ENCODE measurements around the gene PLD1. TPM values are rescaled to one million over a fixed set of nuclear protein-coding genes. Genes with fewer than 3 reads are reported as not detected.
A peak's percentile ranks its signal among the peaks of the same experiment; 100 is the strongest.
"Not testable (repeated sequence)": the region's sequence is repeated elsewhere in the genome, so short reads cannot be mapped to it uniquely, and the experiment has no call there.

The PLD1 gene
- total and polyA plus RNA-seq, 11 donors: 12.3 to 106 (median 61.0) TPM

GRCh38 chr3:171640520-171641412, 169.5 kb downstream of the PLD1 start:
- H3K27ac ChIP-seq: peak overlapping the region in 11 of 12 donors; percentile 2 to 67 (median 48)
- peak in 3 of 4 donors; percentile 76 to 79 (median 77) for ATAC-seq

GRCh38 chr3:171636666-171637065, 173.6 kb downstream of the PLD1 start:
- H3K27ac ChIP-seq: no peak overlapping the region
- no peak for TF ChIP-seq POLR2A (IDR thresholded peaks at IDR 0.05)
- no peak for TF ChIP-seq CTCF (IDR thresholded peaks at IDR 0.05)
- ATAC-seq (no peak), DNase-seq (no peak)
- peaks cover 0 to 37% (median 11%) of the 10 kb centered on the region in 9 donors for H3K36me3 ChIP-seq
- no peak overlapping the region for H3K4me3 ChIP-seq
- intact Hi-C loops (cut with DNase I): no loop called here
- 85 to 91% (median 86%) methylated on average over 1 of the region's 1 CpG for WGBS, 4 donors
- no peaks in the 10 kb centered on the region for H3K27me3 ChIP-seq
- H3K4me1 ChIP-seq: peaks cover 0 to 14% (median 7%) of the 10 kb centered on the region in 12 donors
- H3K9me3 ChIP-seq: no peaks in the 10 kb centered on the region

More at GRCh38 chr3:171640520-171641412, 169.5 kb downstream of the PLD1 start:
- H3K4me1 ChIP-seq: peaks cover 0 to 39% (median 13%) of the 10 kb centered on the region in 12 donors
- intact Hi-C loops (cut with DNase I): loop anchor here in 6 of 10 donors (5.0 to 10.0 kb wide), 5 partner anchors 112 to 704 kb away; no protein-coding TSS in a partner anchor
- TF ChIP-seq POLR2A (IDR thresholded peaks at IDR 0.05) (no peak), CTCF (IDR thresholded peaks at IDR 0.05) (peak in 1 of 12 donors; percentile 16)
- no peak overlapping the region for H3K4me3 ChIP-seq
- no peaks in the 10 kb centered on the region for H3K9me3 ChIP-seq
- peak in 2 of 5 donors; percentile 32 to 54 for DNase-seq
- peaks cover 0 to 39% (median 19%) of the 10 kb centered on the region in 9 donors for H3K36me3 ChIP-seq
- H3K27me3 ChIP-seq: no peaks in the 10 kb centered on the region
- WGBS, 4 donors: 17 to 28% (median 22%) methylated on average over 2 of the region's 2 CpGs

DNA sequence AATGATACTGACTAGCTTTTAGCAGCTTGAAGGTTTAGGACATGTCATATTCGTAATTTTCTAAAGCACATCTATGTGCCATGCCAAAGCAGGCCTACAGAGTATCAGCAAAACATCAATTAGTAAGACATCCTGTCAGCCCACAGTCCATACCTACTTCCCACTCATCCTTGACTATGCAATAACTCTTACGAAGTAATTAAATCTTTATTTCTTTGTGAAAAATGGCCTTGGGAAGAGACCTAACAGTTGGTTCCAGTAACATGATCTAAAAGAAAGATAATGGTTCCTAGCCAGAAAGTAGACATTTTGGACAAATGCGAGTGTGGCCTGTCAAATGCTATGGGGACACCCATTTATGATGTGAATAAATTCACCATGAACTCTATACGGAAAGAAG, 177.5 kb downstream of the PLD1 start:
- no peaks in the 10 kb centered on the region for H3K27me3 ChIP-seq
- ATAC-seq: no peak
- DNase-seq: no peak
- no peaks in the 10 kb centered on the region for H3K4me1 ChIP-seq
- no peak overlapping the region for H3K27ac ChIP-seq
- TF ChIP-seq CTCF (IDR thresholded peaks at IDR 0.05) (no peak), POLR2A (IDR thresholded peaks at IDR 0.05) (no peak)
- whole genome bisulfite sequencing, 4 donors: 91 to 95% (median 93%) methylated on average over 4 of the region's 4 CpGs
- no peak overlapping the region for H3K4me3 ChIP-seq
- intact Hi-C loops (cut with DNase I): no loop called here
- no peaks in the 10 kb centered on the region for H3K9me3 ChIP-seq
- peaks cover 0 to 24% (median 4%) of the 10 kb centered on the region in 9 donors for H3K36me3 ChIP-seq

DNA sequence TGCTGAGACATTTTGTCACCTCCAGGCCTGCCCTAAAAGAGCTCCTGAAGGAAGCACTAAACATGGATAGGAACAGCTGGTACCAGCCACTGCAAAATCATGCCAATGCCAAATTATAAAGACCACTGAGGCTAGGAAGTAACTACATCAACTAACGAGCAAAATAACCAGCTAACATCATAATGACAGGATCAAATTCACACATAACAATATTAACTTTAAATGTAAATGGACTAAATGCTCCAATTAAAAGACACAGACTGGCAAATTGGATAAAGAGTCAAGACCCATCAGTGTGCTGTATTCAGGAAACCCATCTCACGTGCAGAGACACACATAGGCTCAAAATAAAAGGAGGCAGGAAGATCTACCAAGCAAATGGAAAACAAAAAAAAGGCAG, 183.5 kb downstream of the PLD1 start:
- H3K27me3 ChIP-seq; H3K4me3 ChIP-seq; intact Hi-C loops (cut with DNase I); H3K27ac ChIP-seq; DNase-seq; H3K4me1 ChIP-seq; ATAC-seq; H3K9me3 ChIP-seq: not testable (repeated sequence)
- peaks cover 0 to 16% (median 0%) of the 10 kb centered on the region in 9 donors for H3K36me3 ChIP-seq
- WGBS, 4 donors: 79 to 86% (median 84%) methylated on average over 2 of the region's 2 CpGs

Measured in heart left ventricle (tissue), 16 donors.